Measurements from ENCODE around the gene MSI2.

Gene MSI2

DNA sequence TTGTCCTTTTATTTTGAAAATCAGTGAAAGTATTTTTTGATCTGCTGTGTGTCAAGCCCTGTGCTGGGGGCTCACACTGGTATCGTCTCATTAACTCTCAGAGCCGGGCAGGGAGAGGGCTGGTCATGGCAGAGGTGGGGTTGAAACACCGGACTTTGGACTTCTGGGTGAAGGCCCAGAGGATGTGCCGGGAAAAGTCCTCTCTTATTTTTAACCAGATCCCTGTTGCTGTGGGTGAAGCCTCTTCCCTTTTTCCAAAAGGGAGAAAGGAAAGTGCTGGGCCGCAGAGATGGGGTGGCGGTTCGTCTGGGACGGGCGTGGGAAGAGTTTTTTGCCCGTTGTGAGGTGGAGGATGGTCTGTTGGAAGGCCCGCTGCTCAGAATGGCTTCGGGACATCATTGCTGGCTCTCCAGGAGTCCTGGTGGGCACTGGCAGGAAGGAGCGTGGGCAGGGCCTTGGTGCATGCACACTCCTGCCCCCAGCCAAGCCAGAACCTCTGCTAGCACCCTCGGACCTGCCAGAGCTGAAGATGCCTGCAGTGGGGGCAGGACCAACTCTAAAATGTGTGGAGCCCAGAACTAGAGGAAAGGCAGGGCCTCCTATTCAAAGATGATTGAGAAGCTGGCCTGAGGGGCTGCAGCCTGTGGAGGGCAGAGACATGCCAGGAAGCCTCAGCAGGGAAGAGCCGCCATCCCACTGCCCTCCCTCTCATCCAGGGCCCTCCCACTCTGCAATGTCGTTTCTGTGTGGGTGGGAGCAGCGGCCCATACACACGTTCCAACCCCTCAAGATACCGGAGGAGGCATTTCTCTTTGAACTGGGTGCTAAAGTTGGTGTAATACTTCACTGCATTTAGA lies 275.6 kb downstream of the MSI2 start:
- intact Hi-C loops (cut with DNase I), result no loop called here
- DNase-seq, result no peak

DNA sequence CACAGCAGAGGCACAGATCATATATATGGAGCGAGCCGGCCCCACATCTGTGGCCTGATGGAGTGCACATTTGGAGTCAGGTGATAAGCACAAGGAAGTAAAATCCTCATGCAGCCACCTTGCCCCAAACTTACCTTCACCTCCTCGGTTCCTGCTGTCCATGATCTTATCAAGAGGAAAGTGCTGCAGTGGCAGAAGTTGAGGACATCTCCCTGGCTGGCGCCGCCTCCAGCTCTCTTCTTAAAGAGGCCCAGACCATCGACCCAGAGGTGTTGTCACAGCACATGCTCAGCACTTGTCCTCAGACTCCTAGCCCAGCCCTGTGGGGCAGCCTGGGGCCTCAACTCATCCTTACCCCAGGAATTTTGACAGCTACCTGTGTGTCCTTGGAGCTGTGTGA lies 276.2 kb downstream of the MSI2 start:
- intact Hi-C loops (cut with DNase I), result no loop called here
- no peak for DNase-seq

DNA sequence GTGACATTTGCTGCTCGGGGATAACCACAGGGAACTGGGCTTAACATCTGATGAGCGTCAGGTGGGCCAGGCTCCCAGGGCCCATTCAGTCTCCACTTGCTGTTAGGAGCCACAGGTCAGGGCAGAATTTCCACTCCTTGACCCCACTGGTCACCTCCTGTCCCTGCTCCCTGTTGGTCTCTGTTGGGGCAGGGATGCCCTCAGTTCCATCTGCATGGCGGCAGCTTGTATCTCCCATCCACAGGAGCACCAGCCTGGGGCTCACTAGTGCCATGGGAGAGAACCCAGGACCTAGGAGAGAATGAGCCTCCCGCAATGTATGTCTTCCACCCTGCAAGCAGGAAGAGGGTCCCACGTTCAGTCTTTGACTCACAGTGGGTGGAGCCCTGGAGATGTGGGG lies 276.6 kb downstream of the MSI2 start:
- intact Hi-C loops (cut with DNase I), result no loop called here
- DNase-seq, result no peak

DNA sequence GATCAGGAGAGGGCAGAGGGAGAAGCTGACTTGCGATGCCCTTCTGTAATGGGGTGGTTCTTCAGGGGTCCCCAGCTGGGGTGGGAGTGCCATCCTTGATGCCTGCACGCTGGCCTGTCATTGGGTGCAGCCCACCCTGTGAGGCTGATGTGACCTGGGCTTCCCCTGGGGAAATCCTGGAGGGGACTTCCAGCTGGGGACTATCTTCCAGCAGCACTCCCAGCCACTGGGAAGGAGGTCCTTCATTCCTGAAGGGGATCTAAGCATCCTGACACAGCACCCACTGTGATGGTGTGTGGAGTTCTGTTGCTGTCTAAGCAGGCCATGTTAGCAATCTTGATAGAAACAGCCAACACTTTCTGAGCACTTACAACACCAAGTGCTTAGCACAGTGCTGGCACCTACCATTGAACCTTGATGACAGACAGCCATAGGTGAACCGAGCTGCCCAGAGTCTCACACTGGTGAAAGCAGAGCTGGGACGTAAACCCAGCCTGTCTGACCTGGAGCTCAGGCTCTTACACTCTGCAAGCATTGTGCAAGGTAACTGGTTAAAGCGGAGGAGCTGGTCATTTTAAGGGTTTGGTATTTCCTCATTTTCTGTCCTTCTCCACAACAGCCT lies 277.5 kb downstream of the MSI2 start:
- intact Hi-C loops (cut with DNase I), result no loop called here

DNA sequence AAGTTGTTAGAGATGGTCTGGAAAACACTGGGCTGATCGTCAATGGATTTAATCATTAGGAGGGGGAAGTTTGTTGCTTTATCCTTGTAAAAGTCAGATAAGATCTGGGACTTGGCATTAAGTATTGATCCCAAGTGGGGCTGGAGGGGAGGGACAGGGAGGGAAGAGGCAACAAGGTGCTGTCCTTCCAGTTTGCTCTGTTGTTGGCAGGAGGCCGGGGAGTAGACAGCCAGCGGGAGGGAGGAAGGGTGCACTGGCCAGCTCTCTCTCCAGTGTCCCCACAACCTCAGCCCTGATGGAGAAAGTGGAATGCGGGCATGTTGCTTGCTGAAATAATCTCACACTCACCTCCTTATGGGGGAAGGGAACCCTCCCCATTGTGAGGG lies 278.5 kb downstream of the MSI2 start:
- intact Hi-C loops (cut with DNase I), result no loop called here
- DNase-seq, result no peak

More for the DNA sequence above, 277.5 kb downstream of the MSI2 start:
- no peak for DNase-seq

DNA sequence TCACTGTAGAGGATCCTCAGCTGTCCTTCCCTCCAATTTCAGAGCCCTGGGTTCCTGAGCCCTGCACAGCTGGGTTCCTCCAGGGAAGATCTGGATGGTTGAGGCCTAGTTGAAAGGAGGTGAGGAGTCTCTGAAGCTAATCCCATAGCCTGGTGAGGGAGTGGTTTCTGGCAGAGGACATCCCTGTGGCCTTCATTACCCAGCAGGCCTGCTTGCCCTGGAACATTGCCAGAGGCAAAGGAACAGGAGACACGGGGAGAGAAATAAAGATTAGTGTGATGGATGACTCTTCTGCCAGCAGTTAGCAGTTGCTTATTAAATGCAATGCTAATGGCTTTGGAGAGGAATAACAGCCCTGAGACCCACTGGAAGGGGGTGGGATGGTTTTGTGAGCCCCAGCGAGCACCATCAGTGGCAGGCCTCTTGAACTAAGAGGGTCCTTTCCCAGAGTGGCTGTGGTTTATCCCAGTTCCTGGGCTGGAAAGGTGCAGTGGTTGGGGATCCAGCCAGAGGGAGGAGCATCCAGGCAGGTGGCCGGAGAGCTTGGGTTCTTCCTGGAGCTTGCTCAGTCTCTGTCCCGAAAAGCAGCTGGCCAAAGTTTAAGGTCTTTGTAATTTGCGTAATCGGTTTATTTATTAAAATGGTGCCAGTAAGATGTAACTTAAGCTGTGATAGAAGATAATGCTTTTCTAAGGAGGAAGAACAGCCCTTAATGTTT lies 279.1 kb downstream of the MSI2 start:
- intact Hi-C loops (cut with DNase I), result no loop called here
- no peak for DNase-seq

DNA sequence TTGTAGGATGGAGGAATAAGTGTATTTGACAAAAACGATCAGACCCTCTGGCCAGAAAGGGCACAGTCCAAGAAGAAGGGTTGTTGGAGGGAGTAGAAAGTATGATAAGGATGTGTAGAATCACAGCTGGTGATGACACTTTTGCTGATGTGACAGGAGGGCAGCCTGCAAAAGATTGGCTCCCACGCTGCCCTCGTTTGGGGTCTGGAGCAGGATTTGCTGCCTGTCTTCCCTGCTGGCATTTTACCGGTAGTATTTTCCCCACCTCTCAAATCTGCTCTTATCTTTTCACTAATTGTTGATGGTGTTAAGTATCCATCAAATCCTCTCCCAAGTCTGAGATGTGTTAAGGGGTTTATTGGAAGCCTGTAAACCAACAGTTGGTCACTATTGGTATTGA lies 280.0 kb downstream of the MSI2 start:
- intact Hi-C loops (cut with DNase I), result no loop called here
- DNase-seq, result no peak

DNA sequence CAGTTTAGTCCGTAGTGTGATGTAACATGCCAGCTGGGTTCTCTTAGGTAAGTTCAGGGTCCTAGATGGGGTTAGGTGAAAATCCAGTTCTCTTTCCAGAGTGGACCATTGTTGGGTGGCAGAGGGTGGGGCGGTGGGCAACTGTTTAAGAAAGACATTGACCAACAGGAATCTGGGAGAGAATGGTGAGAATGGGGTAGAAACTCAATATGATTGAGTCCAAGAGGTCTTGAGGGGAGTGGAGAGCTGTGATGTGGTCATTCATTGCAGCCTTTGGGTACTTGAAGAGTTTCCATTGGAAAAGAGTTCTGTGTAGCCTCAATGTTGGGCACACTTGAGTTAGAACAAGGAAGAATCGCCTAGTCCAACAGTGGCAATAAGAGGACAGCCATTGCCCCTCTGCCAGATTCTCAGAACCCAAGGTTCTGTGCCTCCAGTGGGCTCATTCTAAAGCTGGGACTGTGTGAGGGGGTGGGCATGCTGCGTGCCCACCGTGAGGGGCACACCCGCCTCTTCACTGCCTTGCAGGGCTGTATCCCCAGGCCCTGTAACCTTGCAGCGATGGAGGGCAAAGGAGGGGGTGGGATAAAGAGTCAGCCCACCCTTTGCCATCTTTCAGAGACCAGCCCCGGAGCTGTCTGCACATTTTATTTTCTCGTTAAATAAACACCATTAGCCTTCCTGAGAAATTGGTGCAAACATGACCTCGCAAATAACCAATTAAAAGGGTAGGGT lies 280.6 kb downstream of the MSI2 start:
- no peak for DNase-seq
- intact Hi-C loops (cut with DNase I), result no loop called here

DNA sequence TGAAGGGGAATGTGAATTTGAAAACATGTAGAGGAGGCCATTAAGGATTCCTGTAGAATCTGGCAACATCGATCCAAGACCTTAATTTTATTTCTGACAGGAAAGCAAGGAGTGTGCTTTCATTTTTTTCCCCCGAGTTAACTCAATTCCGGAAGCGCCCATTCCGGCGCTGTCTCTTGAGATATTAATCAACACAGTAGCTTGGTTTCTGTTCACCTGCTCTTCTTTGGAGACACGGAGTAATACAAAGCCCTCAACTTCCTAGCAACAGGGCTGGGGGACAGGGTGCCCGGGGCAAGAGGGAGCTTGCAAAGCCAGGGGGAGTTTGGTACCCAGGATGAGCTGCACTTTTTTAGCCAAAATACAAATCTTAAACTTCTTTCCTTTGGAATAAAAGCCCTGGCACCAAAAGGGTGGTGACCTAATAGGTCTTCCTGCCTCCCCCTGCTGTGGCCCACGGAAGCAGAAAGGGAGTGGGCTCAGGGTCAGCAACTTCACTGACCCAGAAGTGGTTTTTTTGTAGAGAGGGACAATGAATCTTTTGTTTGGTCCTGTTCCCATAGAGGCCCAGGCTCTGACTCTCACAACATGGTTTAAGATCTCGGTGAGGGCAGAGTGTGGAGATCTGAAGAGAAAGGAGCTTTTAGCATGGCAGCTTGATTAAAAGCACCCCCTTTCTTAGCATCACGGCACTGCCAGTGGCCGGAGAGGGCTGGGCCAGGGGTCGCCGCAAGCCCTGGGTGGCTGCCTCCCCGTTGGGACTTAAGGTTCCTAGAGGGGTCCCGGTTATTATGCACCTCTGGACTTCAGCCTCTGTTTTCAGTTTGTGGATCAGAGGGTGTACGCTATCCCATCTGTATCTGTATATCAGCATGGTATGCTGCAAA lies 281.4 kb downstream of the MSI2 start:
- no peak for DNase-seq
- intact Hi-C loops (cut with DNase I), result no loop called here

DNA sequence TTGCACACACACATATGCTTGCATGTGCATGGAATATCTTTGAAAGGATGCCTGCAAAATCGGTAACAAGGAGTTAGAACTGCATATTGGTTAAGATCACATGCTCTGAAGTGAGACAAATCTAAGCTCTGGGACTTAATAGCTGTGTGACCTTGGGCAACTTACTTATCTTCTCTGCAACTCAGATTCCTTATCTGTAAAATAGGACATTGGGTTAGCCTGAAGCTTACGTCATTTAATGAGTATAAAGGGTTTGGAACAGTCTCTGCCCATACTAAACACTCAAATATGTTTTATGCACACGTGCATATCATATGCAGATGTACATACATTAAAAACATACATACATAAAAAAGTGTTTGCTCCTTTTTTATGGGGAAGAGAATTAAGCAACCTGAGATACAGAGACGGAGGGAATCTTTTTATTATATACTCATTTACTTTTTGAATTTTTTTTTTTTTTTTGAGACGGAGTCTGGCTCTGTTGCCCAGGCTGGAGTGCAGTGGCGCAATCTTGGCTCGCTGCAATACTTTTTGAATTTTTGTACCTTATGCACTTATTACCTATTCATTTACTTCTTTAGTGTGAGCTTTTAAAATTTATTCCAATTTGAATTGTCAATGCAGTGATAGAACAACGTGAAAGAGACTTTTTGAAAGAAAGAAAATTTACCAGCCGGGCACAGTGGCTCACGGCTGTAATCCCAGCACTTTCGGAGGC lies 282.6 kb downstream of the MSI2 start:
- intact Hi-C loops (cut with DNase I), result no loop called here
- no peak for DNase-seq

DNA sequence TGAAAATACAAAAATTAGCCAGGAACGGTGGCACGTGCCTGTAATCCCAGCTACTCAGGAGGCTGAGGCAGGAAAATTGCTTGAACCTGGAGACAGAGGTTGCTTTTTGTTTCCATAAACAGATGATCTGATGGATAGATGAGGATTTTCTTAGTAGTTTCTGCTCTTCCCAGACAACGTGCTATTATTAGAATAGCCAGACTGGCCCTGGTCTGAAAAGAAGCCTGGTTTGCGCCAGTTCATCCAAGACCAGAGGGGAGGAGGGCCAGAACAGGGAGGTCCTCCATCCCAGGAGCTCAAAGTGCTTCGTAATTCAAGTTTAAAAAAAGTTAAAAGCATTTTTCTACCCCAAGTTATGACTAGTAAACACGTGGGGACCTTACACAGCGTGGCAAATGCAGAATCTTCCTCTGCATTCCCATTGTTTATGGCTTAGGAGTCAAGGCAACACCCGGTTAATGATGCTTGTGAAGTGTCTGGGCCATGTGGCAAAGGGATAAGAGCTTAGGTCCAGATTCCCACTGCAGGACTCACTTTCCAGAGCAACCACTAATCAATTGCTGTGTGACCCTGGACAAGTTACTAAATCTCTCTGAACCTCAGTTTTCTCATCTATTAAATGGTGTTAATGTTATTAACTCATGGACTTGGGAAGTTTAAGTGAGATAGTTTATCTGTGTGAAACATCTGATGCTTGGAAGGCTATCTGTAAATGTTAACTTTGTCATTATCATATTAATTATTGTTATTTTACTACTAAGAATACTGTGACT lies 283.4 kb downstream of the MSI2 start:
- no peak for DNase-seq
- intact Hi-C loops (cut with DNase I), result no loop called here

DNA sequence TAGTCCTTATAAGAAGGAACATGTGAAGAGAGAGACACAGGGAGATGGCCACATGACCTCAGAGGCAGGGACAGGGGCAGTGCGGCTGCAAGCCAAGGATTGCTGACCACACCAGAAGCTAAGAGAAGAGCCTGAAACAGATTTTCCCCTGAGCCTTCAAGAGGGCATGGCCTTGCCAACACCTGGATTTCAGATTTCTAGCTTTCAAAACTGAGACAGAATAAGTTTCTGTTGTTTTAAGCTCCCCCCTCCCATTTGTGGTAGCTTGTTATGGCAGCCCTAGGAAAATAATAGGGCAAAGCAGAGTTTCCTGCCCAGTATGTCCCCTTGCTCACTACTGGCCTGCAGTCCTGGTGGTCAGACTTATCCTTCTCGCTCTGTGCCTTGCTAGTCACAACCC lies 284.3 kb downstream of the MSI2 start:
- intact Hi-C loops (cut with DNase I), result no loop called here
- no peak for DNase-seq

DNA sequence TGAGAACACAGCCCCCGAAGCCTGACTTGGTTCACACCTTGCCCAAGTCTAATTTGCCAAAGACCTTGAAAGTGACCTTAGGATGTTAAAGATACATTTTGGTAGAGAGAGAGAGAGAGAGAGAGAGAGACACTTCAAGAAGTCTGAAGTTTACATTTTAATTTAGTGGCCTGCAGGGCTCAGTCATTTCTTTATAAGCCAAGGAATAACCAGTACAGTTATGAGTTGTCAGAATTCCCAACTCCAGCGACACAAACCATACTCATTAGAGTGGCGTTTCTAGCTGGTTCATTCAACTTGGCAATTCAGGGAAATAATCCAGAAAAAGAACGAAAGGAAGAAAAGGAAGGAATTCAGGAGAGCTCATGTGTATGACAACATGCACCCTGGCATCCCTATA lies 284.7 kb downstream of the MSI2 start:
- no peak for DNase-seq
- intact Hi-C loops (cut with DNase I), result no loop called here

DNA sequence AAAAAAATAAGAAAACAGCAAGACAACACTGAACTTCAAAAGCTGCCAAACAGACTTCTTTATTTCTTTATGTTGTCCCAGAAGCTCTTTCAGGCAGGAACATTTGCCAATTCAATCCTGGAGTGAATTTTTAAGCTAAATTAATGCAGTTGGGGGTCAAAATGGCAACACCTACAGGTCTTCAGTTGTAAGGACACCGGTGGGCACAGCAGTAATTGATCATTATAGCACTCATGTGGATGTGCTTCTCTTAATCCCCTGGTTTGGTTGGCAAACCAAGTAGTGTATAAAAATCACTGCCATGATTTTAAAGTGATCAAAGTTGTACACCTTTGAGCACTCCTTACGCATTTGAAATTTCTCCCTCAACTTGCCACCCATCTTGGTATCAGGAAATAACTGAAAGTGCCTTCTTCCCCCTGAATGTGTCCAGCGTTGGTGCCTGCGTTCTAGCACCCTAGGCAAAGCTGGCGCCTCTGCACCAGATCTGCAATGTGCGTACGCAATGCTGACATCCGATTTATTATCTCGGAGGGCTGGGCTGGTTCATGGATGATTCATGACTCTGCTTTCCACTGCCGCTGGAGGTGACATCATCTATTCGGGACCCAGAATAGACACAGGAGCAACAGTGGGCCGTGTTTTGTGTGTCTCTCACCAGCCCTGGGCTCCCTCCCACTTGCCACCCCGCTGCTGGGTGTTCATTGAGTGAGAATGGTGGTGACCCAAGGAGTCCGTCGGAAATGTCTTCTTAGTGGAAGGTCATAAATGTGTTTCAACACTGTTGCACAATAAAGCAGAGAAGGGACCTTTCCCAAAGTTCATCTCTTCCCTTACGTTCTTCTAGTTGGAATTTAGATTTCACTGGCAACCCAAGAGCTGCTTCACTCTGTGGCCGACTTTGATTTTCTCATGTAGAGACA lies 285.4 kb downstream of the MSI2 start:
- DNase-seq, result peak in 38 of 42 donors; percentile 24 to 88 (median 56)
- intact Hi-C loops (cut with DNase I), result no loop called here

DNA sequence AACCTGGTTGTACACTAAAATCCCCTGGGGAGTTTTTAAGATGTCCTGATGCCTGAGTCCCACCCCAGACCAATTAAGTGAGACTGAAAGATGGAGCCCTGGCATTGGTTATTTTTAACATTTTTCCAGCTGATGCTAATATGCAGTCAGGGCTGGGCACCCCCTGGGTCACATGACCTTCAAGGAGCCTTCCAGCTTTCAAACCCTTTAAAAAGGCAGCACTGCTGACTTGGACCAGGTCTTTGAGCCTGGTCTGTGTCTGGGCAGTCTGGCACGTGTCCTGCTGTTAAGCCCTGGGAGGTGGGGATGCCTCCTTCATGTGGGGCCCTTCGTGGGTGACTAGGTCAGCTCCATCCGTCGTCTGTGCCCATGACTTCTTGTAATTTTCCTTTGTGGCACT lies 286.2 kb downstream of the MSI2 start:
- DNase-seq, result no peak
- intact Hi-C loops (cut with DNase I), result no loop called here

DNA sequence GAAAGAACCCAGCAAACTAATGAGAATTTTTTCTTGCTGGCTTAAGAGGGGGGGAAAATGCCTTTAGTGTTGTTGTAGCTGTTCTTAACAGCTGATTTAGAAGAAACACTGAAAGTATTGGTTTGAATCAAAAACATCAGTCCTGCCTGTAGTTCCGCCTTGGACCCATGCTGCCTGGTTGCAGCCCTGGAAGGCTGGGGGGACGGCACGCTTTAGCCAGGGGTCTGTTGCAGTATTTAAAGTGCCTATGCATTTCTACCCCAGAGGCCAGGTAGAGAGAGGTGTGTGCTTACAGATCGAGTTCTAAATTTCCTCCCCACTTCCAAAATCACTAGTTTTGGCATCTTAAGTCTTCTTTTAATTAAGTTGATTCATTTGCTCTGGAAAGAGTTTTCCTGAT lies 286.9 kb downstream of the MSI2 start:
- no peak for DNase-seq
- intact Hi-C loops (cut with DNase I), result no loop called here
